Measurements from ENCODE around the gene RTEL1.

- TF ChIP-seq POLR2AphosphoS5 (IDR thresholded peaks at IDR 0.05; ENCODE audit: borderline replicate concordance, low read depth, low read length) (no peak), EZH2 (IDR thresholded peaks at IDR 0.05) (no peak), FOXP2 (optimal IDR thresholded peaks at IDR 0.05; ENCODE audit: control extremely low read depth, extremely low read length, insufficient read depth) (no peak)
Measured at GRCh38 chr20:63690003-63690897, 32.1 kb downstream of the RTEL1 start.
